ENCODE data around the gene STH.

STH gene

DNA sequence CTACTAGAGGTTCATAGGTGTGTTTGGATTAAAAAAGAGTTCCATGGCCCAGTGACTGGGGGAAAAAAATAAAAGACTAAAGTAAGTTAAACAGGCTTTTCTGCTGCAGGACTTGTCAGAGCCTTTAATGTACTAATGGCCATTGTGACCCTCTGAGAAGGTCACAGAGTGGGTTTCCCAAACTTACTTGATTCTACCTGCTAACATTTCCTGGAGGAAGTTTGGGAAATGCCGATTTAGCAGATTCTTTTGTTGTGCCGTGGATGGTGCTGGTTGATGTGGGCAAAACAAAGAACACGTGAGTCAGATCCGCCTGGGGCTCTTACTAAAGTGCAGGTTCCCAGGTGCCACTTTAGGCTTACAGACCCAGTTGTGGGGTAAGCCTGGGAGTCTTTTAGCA lies 13.6 kb upstream of the STH start:
- Histone ChIP-seq H3K9me2 (replicated peaks; ENCODE audit: insufficient read depth, low read length) (no peaks in the 10 kb centered on the region), H3K9me3 (ENCODE audit: insufficient read depth, low read length) (no peaks in the 10 kb centered on the region), H3K79me2 (ENCODE audit: insufficient read depth, low read length) (no peaks in the 10 kb centered on the region), H3F3A (ENCODE audit: insufficient read depth) (no peaks in the 10 kb centered on the region), H4K20me1 (ENCODE audit: low read depth, low read length) (no peaks in the 10 kb centered on the region), H3K27me3 (ENCODE audit: low read length) (no peaks in the 10 kb centered on the region), H3K36me3 (ENCODE audit: low read length) (no peaks in the 10 kb centered on the region), H3K27ac (ENCODE audit: low read depth, low read length) (no peak overlapping the region), H3K4me3 (ENCODE audit: insufficient read depth, low read length, poor library complexity, severe bottlenecking) (no peak overlapping the region), H3K9ac (ENCODE audit: low read length) (no peak overlapping the region), H2AFZ (ENCODE audit: low read depth, low read length, severe bottlenecking) (no peak overlapping the region), H3K4me2 (ENCODE audit: low read depth, low read length, poor library complexity, severe bottlenecking) (no peak overlapping the region)
- TF ChIP-seq, protein P1, sequence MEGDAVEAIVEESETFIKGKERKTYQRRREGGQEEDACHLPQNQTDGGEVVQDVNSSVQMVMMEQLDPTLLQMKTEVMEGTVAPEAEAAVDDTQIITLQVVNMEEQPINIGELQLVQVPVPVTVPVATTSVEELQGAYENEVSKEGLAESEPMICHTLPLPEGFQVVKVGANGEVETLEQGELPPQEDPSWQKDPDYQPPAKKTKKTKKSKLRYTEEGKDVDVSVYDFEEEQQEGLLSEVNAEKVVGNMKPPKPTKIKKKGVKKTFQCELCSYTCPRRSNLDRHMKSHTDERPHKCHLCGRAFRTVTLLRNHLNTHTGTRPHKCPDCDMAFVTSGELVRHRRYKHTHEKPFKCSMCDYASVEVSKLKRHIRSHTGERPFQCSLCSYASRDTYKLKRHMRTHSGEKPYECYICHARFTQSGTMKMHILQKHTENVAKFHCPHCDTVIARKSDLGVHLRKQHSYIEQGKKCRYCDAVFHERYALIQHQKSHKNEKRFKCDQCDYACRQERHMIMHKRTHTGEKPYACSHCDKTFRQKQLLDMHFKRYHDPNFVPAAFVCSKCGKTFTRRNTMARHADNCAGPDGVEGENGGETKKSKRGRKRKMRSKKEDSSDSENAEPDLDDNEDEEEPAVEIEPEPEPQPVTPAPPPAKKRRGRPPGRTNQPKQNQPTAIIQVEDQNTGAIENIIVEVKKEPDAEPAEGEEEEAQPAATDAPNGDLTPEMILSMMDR (IDR thresholded peaks at IDR 0.05; ENCODE audit: insufficient read depth, low read length, poor library complexity, severe bottlenecking): no peak
- no peak for TF ChIP-seq EZH2phosphoT487 (conservative IDR thresholded peaks at IDR 0.05; ENCODE audit: low read length)

DNA sequence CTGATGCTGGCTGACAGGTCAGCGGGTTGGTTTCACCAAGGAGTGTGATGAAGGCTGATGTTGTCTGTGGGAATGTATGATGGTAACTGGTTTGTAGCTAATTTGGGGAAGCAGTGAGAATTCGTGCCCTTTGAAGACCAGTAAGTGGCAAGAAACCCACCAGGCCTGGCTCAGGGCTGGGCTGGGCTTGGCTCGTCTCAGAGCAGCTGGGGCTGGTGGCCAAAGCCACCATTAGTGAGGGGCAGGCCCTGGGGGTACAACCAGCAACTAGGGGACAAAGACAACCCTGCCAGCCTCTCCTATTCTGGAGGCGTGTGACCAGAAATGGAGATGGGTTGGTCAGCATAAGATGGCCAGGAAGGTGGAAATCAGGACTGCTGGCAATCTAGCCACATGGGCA lies 13.0 kb upstream of the STH start:
- Histone ChIP-seq H3K9me2 (replicated peaks; ENCODE audit: insufficient read depth, low read length) (no peaks in the 10 kb centered on the region), H3K27ac (ENCODE audit: low read depth, low read length) (no peak overlapping the region), H2AFZ (ENCODE audit: low read depth, low read length, severe bottlenecking) (no peak overlapping the region), H3K9me3 (ENCODE audit: insufficient read depth, low read length) (no peaks in the 10 kb centered on the region), H4K20me1 (ENCODE audit: low read depth, low read length) (no peaks in the 10 kb centered on the region), H3K4me3 (ENCODE audit: insufficient read depth, low read length, poor library complexity, severe bottlenecking) (no peak overlapping the region), H3K27me3 (ENCODE audit: low read length) (no peaks in the 10 kb centered on the region), H3F3A (ENCODE audit: insufficient read depth) (no peaks in the 10 kb centered on the region), H3K4me2 (ENCODE audit: low read depth, low read length, poor library complexity, severe bottlenecking) (no peak overlapping the region), H3K9ac (ENCODE audit: low read length) (no peak overlapping the region), H3K36me3 (ENCODE audit: low read length) (no peaks in the 10 kb centered on the region), H3K79me2 (ENCODE audit: insufficient read depth, low read length) (no peaks in the 10 kb centered on the region)
- no peak for TF ChIP-seq EZH2phosphoT487 (conservative IDR thresholded peaks at IDR 0.05; ENCODE audit: low read length)
- TF ChIP-seq, protein P1 (IDR thresholded peaks at IDR 0.05; ENCODE audit: insufficient read depth, low read length, poor library complexity, severe bottlenecking): no peak

GRCh38 chr17:45987706-45988105 lies 11.3 kb upstream of the STH start:
- Histone ChIP-seq H4K20me1 (ENCODE audit: low read depth, low read length) (no peaks in the 10 kb centered on the region), H3K9me3 (ENCODE audit: insufficient read depth, low read length) (no peaks in the 10 kb centered on the region), H3K79me2 (ENCODE audit: insufficient read depth, low read length) (no peaks in the 10 kb centered on the region), H3K4me2 (ENCODE audit: low read depth, low read length, poor library complexity, severe bottlenecking) (no peak overlapping the region), H3K9ac (ENCODE audit: low read length) (no peak overlapping the region), H3F3A (ENCODE audit: insufficient read depth) (no peaks in the 10 kb centered on the region), H2AFZ (ENCODE audit: low read depth, low read length, severe bottlenecking) (no peak overlapping the region), H3K9me2 (replicated peaks; ENCODE audit: insufficient read depth, low read length) (no peaks in the 10 kb centered on the region), H3K4me3 (ENCODE audit: insufficient read depth, low read length, poor library complexity, severe bottlenecking) (no peak overlapping the region), H3K36me3 (ENCODE audit: low read length) (no peaks in the 10 kb centered on the region), H3K27me3 (ENCODE audit: low read length) (no peaks in the 10 kb centered on the region), H3K27ac (ENCODE audit: low read depth, low read length) (no peak overlapping the region)
- TF ChIP-seq, protein P1 (IDR thresholded peaks at IDR 0.05; ENCODE audit: insufficient read depth, low read length, poor library complexity, severe bottlenecking): no peak
- TF ChIP-seq EZH2phosphoT487 (conservative IDR thresholded peaks at IDR 0.05; ENCODE audit: low read length): no peak

All from SU-DHL-6 (cell line).